Heart right ventricle (tissue), 16 donors: ENCODE results near the gene SMG6. TPM values are rescaled to one million over a fixed set of nuclear protein-coding genes. Genes with fewer than 3 reads are reported as not detected.

Source experiments
- ATAC-seq, 8 donors: fragments of 200-7000 bp; cut with Tn5 transposase; one replicate each; pipeline ENCODE4 v1.9.1; 2020; ENCODE audit warnings: mild to moderate bottlenecking in 8 of 8, moderate library complexity in 8 of 8, moderate number of reproducible peaks in 1 of 8
- DNase-seq, 2 donors: peaks; one replicate each; pipeline ENCODE4 v3.0.0-alpha.2; 2020
- H3K27ac ChIP-seq, 10 donors: fragments of 200-600 bp; sonication (generic) in 2 of 10; one replicate each; pipeline versions ENCODE4 v1.5.0 to v1.8.0; 2020 to 2022; ENCODE audit warnings: mild to moderate bottlenecking in 3 of 10
- H3K27me3 ChIP-seq, 7 donors: fragments of 200-600 bp; one replicate each; pipeline ENCODE4 v1.8.0; 2021 to 2022; ENCODE audit warnings: mild to moderate bottlenecking in 2 of 7
- H3K36me3 ChIP-seq, 9 donors: fragments of 200-600 bp; sonication (generic) in 1 of 9; one replicate each; pipeline versions ENCODE4 v1.5.0 to v1.8.0; 2020 to 2022; ENCODE audit warnings: mild to moderate bottlenecking in 2 of 9
- H3K4me1 ChIP-seq, 9 donors: fragments of 200-600 bp; sonication (generic) in 1 of 9; one replicate each; pipeline versions ENCODE4 v1.5.0 to v1.8.0; 2020 to 2022; ENCODE audit warnings: mild to moderate bottlenecking in 4 of 9
- H3K4me3 ChIP-seq, 10 donors: fragments of 200-600 bp; sonication (generic) in 2 of 10; one replicate each; pipeline versions ENCODE4 v1.5.0 to v1.8.0; 2020 to 2022; ENCODE audit warnings: mild to moderate bottlenecking in 7 of 10, moderate library complexity in 2 of 10
- H3K9me3 ChIP-seq, 11 donors: fragments of 200-600 bp in 10 of 11; sonication (generic) in 2 of 11; one replicate each; pipeline versions ENCODE4 v1.5.0 to v1.8.0; 2013 to 2022; ENCODE audit warnings: mild to moderate bottlenecking in 2 of 11, control low read depth in 1 of 11, moderate library complexity in 1 of 11
- WGBS, 2 donors: extraction: QIAGEN DNeasy Blood & Tissue Kit; methylation state at CpG; one replicate each; pipeline ENCODE4 v1.1.7; 2013; ENCODE audit warnings: inconsistent platforms in 1 of 2; 5-methylcytosine and 5-hydroxymethylcytosine counted together
- intact Hi-C, 10 donors: fragments of 100-400 bp; cut with DNase I; formaldehyde crosslinking; loops; one replicate each; pipeline versions ENCODE4 v1.11.1 to v1.14.2; 2022
- polyA plus RNA-seq, 2 donors: library from polyadenylated mRNA; stranded (reverse); fragments of 200-250 nt; gene quantifications; one replicate each; pipeline ENCODE4 v1.2.3, GENCODE V29; 2013
- total RNA-seq, 10 donors: library from RNA; stranded (reverse); fragmentation: NEBNext Ultra II Directional in 3 of 10; extraction: Animal tissue kit (Norgen Biotek cat#: 25700) in 3 of 10; gene quantifications; one replicate each; pipeline versions ENCODE4 v1.2.1 to v1.2.4, GENCODE V29; 2021 to 2023
- TF ChIP-seq, protein P1 (sequence below), 9 donors: fragments of 200-600 bp; sonication (generic) in 2 of 9; IDR thresholded peaks; one replicate each; pipeline versions ENCODE4 v1.5.0 to v1.8.0; 2021 to 2022; ENCODE audit warnings: antibody characterized with exemption in 9 of 9, mild to moderate bottlenecking in 5 of 9, moderate library complexity in 1 of 9
- donor health status: Arrhythmogenic right ventricular cardiomyopathy.
- donor health status: ischemic (EF 13 %, LVEDD 7.1; RV severe dilation, severe dysfunction).
- donor health status: healthy with polysubstance abuse.
- donor health status: DM: no; HTN: yes; CAD: no.
- donor health status: DM: no; HTN: no; CAD: no.
- donor health status: ischemic (EF 25% LVEDD 6.9; RV normal size, moderate dysfunction).
- donor health status: ischemic (EF 25% LVEDD 5.7; RV mildly dilated, moderate dysfunction).
- donor health status: healthy.
- donor health status: DM: yes; HTN: yes; CAD: no.
- donor health status: Ischemic cardiomyopathy.
- donor health status: ischemic (EF 35%, LVEDD 5.7; RV mildly dilated, moderate dysfunction).
- donor health status: nonischemic (EF 11% LVEDD 7.7; RV severe dilation, severe dysfunction).
- donor health status: DM: yes; HTN: yes; CAD: no.
- donor health status: PGD.
- donor health status: ischemic (EF 29% LVEDD 5.4; RV normal size, mild dysfunction).
- donor health status: nonischemic (EF 23%, LVEDD 6.1; RV moderate dilation, normal function).

SMG6 gene
- total and polyA plus RNA-seq, 12 donors, result 13.6 to 28.1 (median 19.6) TPM

DNA sequence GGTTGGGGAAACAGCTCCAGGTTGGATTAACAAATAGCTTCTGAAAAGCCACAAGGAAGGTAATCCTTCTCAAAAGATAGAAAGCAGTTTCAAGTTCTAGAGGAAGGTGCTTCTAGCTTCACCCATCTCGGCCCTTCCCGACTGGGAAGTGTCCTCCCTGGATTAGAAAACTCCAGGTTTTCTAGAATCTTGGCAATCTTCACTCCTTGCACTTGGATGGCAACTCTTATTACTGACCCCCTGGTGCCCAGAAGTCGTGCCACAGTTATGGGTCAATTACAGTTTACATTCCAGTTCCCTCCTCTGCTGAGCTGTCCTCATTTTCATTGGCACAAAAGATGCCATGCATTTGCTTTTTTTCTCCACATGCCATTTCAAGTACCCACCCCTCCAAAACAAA is 65.6 kb downstream of the SMG6 start:
- H3K36me3 ChIP-seq, result peaks cover 0 to 38% (median 2%) of the 10 kb centered on the region in 9 donors
- H3K27ac ChIP-seq, result peak overlapping the region; percentile 17 to 92 (median 78)
- ATAC-seq, result no peak
- DNase-seq, result no peak
- TF ChIP-seq, protein P1, sequence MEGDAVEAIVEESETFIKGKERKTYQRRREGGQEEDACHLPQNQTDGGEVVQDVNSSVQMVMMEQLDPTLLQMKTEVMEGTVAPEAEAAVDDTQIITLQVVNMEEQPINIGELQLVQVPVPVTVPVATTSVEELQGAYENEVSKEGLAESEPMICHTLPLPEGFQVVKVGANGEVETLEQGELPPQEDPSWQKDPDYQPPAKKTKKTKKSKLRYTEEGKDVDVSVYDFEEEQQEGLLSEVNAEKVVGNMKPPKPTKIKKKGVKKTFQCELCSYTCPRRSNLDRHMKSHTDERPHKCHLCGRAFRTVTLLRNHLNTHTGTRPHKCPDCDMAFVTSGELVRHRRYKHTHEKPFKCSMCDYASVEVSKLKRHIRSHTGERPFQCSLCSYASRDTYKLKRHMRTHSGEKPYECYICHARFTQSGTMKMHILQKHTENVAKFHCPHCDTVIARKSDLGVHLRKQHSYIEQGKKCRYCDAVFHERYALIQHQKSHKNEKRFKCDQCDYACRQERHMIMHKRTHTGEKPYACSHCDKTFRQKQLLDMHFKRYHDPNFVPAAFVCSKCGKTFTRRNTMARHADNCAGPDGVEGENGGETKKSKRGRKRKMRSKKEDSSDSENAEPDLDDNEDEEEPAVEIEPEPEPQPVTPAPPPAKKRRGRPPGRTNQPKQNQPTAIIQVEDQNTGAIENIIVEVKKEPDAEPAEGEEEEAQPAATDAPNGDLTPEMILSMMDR (IDR thresholded peaks at IDR 0.05), result no peak
- WGBS, 2 donors, result 30 to 36% methylated on average over 3 of the region's 3 CpGs
- intact Hi-C loops, result loop anchor here in 5 of 10 donors (2.0 to 10.0 kb wide), 5 partner anchors 59 to 143 kb away; no protein-coding TSS in a partner anchor
- peak overlapping the region in 1 of 10 donors; percentile 14 for H3K4me3 ChIP-seq
- peaks cover 15 to 83% (median 54%) of the 10 kb centered on the region in 9 donors for H3K4me1 ChIP-seq
- no peaks in the 10 kb centered on the region for H3K9me3 ChIP-seq
- no peaks in the 10 kb centered on the region for H3K27me3 ChIP-seq

DNA sequence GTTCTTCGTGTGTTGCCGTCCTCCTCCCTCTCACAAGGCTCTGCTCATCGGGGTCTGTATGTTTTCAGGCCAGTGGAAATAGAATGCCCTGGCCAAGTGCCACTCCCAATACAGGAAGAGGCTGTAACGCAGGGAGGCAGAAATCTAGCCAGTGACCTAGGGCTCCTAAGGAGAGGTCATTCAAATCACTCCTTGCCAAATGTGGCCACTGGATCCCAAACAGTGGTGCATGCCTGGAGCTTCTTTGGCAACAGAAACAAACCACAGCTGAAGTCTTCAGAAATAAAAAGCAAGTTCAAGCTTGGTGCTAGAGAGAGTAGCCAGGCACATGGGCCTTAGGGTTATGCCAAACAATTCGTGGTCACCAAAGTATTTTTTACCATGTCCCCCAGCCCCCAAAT is 66.1 kb downstream of the SMG6 start:
- Histone ChIP-seq H3K36me3 (peaks cover 0 to 39% (median 0%) of the 10 kb centered on the region in 9 donors), H3K4me3 (no peak overlapping the region), H3K9me3 (no peaks in the 10 kb centered on the region), H3K27ac (peak overlapping the region; percentile 17 to 92 (median 78)), H3K27me3 (no peaks in the 10 kb centered on the region), H3K4me1 (peaks cover 15 to 87% (median 57%) of the 10 kb centered on the region in 9 donors)
- intact Hi-C loops, result loop anchor here in 4 of 10 donors (2.0 to 10.0 kb wide), 4 partner anchors 63 to 143 kb away; no protein-coding TSS in a partner anchor
- 12 to 22% methylated on average over 5 of the region's 5 CpGs for WGBS, 2 donors
- peak; percentile 41 to 73 for DNase-seq
- peak; percentile 18 to 68 (median 62) for ATAC-seq
- TF ChIP-seq, protein P1 (IDR thresholded peaks at IDR 0.05), result no peak

DNA sequence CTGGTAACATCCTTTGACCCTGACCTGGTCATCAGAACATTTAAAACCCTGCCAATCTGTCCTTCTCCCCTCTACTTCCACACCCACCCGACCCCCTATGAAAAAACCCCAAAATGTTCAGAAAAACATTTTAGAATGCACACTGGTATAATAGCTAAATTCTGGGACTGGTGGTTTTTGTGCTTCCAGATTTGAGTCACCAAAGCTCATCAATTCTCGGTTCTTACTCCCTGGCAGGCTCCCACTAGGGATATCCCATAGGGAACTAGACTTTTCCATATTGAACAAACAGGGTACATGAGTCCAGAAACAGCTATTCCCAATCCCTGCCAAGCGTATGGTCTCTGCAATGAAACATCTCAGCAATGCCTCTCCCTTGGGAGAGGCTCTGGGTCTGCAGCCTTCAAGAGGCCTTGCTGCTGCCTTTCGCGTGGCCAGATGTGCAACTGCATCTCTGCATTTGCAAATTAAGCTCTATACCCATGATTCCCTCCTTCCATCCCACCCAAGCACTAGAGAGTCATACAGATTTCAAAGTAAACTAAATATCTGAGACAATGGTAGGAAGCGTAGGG is 67.7 kb downstream of the SMG6 start:
- TF ChIP-seq, protein P1 (IDR thresholded peaks at IDR 0.05), result no peak
- Histone ChIP-seq H3K4me3 (no peak overlapping the region), H3K27me3 (no peaks in the 10 kb centered on the region), H3K9me3 (no peaks in the 10 kb centered on the region), H3K36me3 (peaks cover 0 to 42% (median 0%) of the 10 kb centered on the region in 9 donors), H3K27ac (peak overlapping the region in 9 of 10 donors; percentile 41 to 86 (median 68)), H3K4me1 (peaks cover 15 to 94% (median 72%) of the 10 kb centered on the region in 9 donors)
- WGBS, 2 donors, result 60 to 71% methylated on average over 6 of the region's 6 CpGs
- DNase-seq (peak in 1 of 2 donors; percentile 53), ATAC-seq (peak in 6 of 8 donors; percentile 9 to 49 (median 28))
- intact Hi-C loops, result loop anchor here in 4 of 10 donors (2.0 to 10.0 kb wide), 4 partner anchors 61 to 141 kb away; no protein-coding TSS in a partner anchor

DNA sequence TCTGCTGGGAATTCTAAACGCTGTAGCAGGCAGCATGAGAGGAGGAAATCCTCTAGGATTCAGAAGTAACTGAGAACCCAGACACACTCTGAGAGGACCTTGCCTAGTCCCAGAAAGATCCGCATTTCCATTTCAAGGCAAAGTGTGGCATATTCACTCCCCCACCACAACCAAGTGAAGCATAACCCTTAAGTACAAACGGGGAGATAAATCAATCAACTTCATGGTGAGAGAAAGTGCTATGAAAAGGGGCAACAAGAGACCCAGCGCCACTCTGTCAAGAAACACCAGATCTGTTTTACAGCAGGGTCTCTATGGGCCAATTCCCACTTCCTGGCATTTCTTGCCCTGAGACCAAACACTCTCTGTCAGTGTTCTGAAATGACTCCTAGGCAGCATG is 68.3 kb downstream of the SMG6 start:
- TF ChIP-seq, protein P1 (IDR thresholded peaks at IDR 0.05), result no peak
- WGBS, 2 donors, result 74 to 82% methylated on average over 4 of the region's 4 CpGs
- DNase-seq (no peak), ATAC-seq (no peak)
- Histone ChIP-seq H3K9me3 (no peaks in the 10 kb centered on the region), H3K4me1 (peaks cover 15 to 94% (median 77%) of the 10 kb centered on the region in 9 donors), H3K36me3 (peaks cover 0 to 42% (median 0%) of the 10 kb centered on the region in 9 donors), H3K27ac (peak overlapping the region in 9 of 10 donors; percentile 41 to 86 (median 68)), H3K27me3 (no peaks in the 10 kb centered on the region), H3K4me3 (no peak overlapping the region)
- intact Hi-C loops, result loop anchor here in 3 of 10 donors (5.0 to 10.0 kb wide), 3 partner anchors 63 to 140 kb away; no protein-coding TSS in a partner anchor
